Right renal cortex interstitium (tissue), 3 donors: ENCODE results near the gene NUDT13. TPM values are rescaled to one million over a fixed set of nuclear protein-coding genes. Genes with fewer than 3 reads are reported as not detected.
A peak's percentile ranks its signal among the peaks of the same experiment; 100 is the strongest.

Experiments used
- DNase-seq, 3 donors: peaks; one replicate each; pipeline ENCODE4 v3.0.0-alpha.2; 2013; ENCODE audit warnings: low read depth in 3 of 3, low spot score in 2 of 3
- polyA plus RNA-seq, 3 donors: library from polyadenylated mRNA; unstranded; fragments of 120-200 nt; gene quantifications; one replicate each; pipeline ENCODE4 v1.2.1, GENCODE V29; 2013; ENCODE audit not compliant: insufficient read length in 3 of 3

Gene NUDT13
- polyA plus RNA-seq, 3 donors: 5.2 to 5.7 (median 5.6) TPM

GRCh38 chr10:73161079-73161478 lies 50.8 kb downstream of the NUDT13 start:
- no peak for DNase-seq

- no peak for DNase-seq
These were observed 51.4 kb downstream of the NUDT13 start for GRCh38 chr10:73161662-73162061.

- no peak for DNase-seq
These were observed 52.8 kb downstream of the NUDT13 start for GRCh38 chr10:73163096-73163495.

- DNase-seq: no peak
These were observed 56.7 kb downstream of the NUDT13 start for GRCh38 chr10:73166972-73167371.

GRCh38 chr10:73167458-73167782 lies 57.2 kb downstream of the NUDT13 start:
- DNase-seq: peak in 1 of 3 donors; percentile 8

GRCh38 chr10:73167783-73168464 lies 57.7 kb downstream of the NUDT13 start, which contains the start of the genes ECD and FAM149B1:
Gene ECD, minus strand, starts transcription at chr10:73168008. Its CDS starts 4,071 bp downstream, at chr10:73163937.
Gene FAM149B1, plus strand, starts transcription at chr10:73168119. Its CDS starts 221 bp downstream, at chr10:73168340.
- peak; percentile 90 to 96 (median 93) for DNase-seq

GRCh38 chr10:73168465-73168803 lies 58.2 kb downstream of the NUDT13 start:
- DNase-seq: peak in 2 of 3 donors; percentile 12 to 39

GRCh38 chr10:73169320-73169719 lies 59.1 kb downstream of the NUDT13 start:
- no peak for DNase-seq

GRCh38 chr10:73172867-73173266 lies 62.6 kb downstream of the NUDT13 start:
- no peak for DNase-seq

- no peak for DNase-seq
These were observed 64.1 kb downstream of the NUDT13 start for GRCh38 chr10:73174148-73174925.

Other genes with a start within 250 kb of the NUDT13 start
- 1 to 10 TPM; 3.2 to 4.5 (median 3.2) TPM for gene OIT3, start 216.7 kb upstream of the NUDT13 start, polyA plus RNA-seq
- gene PLA2G12B, start 155.6 kb upstream of the NUDT13 start, polyA plus RNA-seq: 1 to 10 TPM; 6.7 to 9.3 (median 6.9) TPM
- 100 to 1,000 TPM in 1 of 3 donors, 10 to 100 TPM in 2; 78.1 to 104 (median 93.6) TPM for gene P4HA1, start 13.6 kb upstream of the NUDT13 start, polyA plus RNA-seq
- gene ECD, start 57.6 kb downstream of the NUDT13 start, polyA plus RNA-seq: 10 to 100 TPM; 38.8 to 42.6 (median 41.3) TPM
- 10 to 100 TPM; 41.3 to 45.1 (median 41.4) TPM for gene FAM149B1, start 57.7 kb downstream of the NUDT13 start, polyA plus RNA-seq
- 10 to 100 TPM; 27.4 to 34.2 (median 33.6) TPM for gene DNAJC9, start 136.8 kb downstream of the NUDT13 start, polyA plus RNA-seq
- 10 to 100 TPM; 73.1 to 80.8 (median 80.3) TPM for gene MRPS16, start 142.2 kb downstream of the NUDT13 start, polyA plus RNA-seq
- 10 to 100 TPM; 12.0 to 14.1 (median 12.4) TPM for gene CFAP70, start 248.4 kb downstream of the NUDT13 start, polyA plus RNA-seq